Pancreas (tissue), 10 donors: ENCODE measurements around the gene AUTS2. TPM values are rescaled to one million over a fixed set of nuclear protein-coding genes. Genes with fewer than 3 reads are reported as not detected.

Experiments used
- ATAC-seq, 4 donors: fragments of 200-7000 bp; cut with Tn5 transposase; one replicate each; pipeline versions ENCODE4 v1.8.0 to v1.9.1; 2020; ENCODE audit warnings: mild to moderate bottlenecking in 4 of 4, moderate library complexity in 4 of 4
- DNase-seq, 6 donors: peaks; one replicate each; pipeline ENCODE4 v3.0.0-alpha.2; 2020
- FAIRE-seq: peaks from 2 replicates; lab custom pipeline; 2012; peaks lifted over from hg19 to GRCh38; lab: Jason Lieb, UNC
- H3K27ac ChIP-seq, 4 donors: fragments of 200-600 bp; sonication (generic); 1 replicate in 3 of 4; 2 replicates in 1 of 4; pipeline versions ENCODE4 v1.5.0 to v1.8.0; 2020
- H3K27me3 ChIP-seq, 4 donors: fragments of 200-600 bp; one replicate each; pipeline ENCODE4 v1.8.0; 2021
- H3K36me3 ChIP-seq, 3 donors: fragments of 200-600 bp; sonication (generic) in 1 of 3; one replicate each; pipeline versions ENCODE4 v1.5.0 to v1.8.0; 2020 to 2021
- H3K4me1 ChIP-seq, 3 donors: fragments of 200-600 bp; one replicate each; pipeline ENCODE4 v1.8.0; 2021
- H3K4me3 ChIP-seq, 4 donors: fragments of 200-600 bp; sonication (generic) in 2 of 4; one replicate each; pipeline versions ENCODE4 v1.5.0 to v1.8.0; 2020 to 2021
- H3K9me3 ChIP-seq, 4 donors: fragments of 200-600 bp; one replicate each; pipeline ENCODE4 v1.8.0; 2021
- WGBS, 2 donors: extraction: QIAGEN DNeasy Blood & Tissue Kit; methylation state at CpG; one replicate each; pipeline ENCODE4 v1.1.7; 2013; 5-methylcytosine and 5-hydroxymethylcytosine counted together
- intact Hi-C, 3 donors: fragments of 100-400 bp; cut with DNase I; formaldehyde crosslinking; loops; one replicate each; pipeline versions ENCODE4 v1.11.1 to v1.14.2; 2022
- polyA plus RNA-seq, 2 donors: library from polyadenylated mRNA; stranded (reverse); fragments of 200-250 nt; gene quantifications; one replicate each; pipeline ENCODE4 v1.2.3, GENCODE V29; 2013
- total RNA-seq, 6 donors: library from RNA; stranded (reverse); fragmentation: NEBNext Ultra II Directional in 4 of 6; extraction: Animal tissue kit (Norgen Biotek cat#: 25700) in 4 of 6; gene quantifications; one replicate each; pipeline versions ENCODE4 v1.2.1 to v1.2.4, GENCODE V29; 2021 to 2023
- TF ChIP-seq, protein P1 (sequence below), 4 donors: fragments of 200-600 bp; sonication (generic) in 3 of 4; IDR thresholded peaks; one replicate each; pipeline versions ENCODE4 v1.5.0 to v1.8.0; 2021; ENCODE audit warnings: antibody characterized with exemption in 4 of 4
- donor health status: healthy with polysubstance abuse.
- donor health status: DM: no; HTN: no; CAD: no; lungs with moderate emphysema.
- donor health status: DM: no; HTN: no; CAD: no.
- donor health status: control.
- donor health status: control.
- donor health status: Bipolar disorder and iron deficiency.
- donor health status: DM: yes; HTN: yes; CAD: no.
- donor health status: DM: no; HTN: no; CAD: no.
- donor health status: DM: no; HTN: no; CAD: no.
- donor health status: DM: yes; HTN: yes; CAD: no.

The AUTS2 gene
- total and polyA plus RNA-seq, 8 donors = 5.8 to 16.8 (median 9.9) TPM

DNA sequence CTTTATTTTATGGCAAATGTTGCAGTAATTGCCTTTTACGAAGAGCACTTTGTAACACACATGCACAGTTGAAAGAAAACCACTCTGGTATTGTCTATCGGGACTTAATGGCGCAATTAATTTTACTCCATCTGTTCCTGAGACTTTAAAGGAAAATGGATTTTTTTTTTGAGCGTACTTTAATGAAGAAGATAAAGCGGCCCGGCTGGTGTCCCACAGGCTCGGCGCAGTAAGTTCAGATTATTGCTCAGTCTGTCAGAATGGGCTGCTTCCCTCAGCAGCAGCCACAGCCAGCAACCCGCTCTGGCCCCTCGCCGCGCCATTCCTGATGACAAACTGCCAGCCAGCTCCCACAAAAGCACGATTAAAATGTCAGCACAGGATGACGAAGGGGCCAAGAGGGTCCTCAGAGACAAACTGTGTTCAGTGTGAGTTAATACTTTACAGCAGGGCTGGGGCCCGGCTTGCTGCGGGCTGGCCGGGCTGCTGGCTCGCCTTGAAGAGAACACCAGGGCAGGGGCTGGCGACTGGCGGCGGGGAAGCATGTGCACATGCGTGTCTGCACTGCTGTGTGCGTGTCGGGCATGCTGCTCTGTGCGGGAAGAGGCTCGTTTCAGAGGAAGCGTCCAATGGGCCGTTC lies 1032.7 kb downstream of the AUTS2 start:
- H3K9me3 ChIP-seq = no peaks in the 10 kb centered on the region
- H3K27ac ChIP-seq = no peak overlapping the region
- intact Hi-C loops = no loop called here
- DNase-seq (no peak), FAIRE-seq (no peak), ATAC-seq (peak in 2 of 4 donors; percentile 11 to 30)
- H3K27me3 ChIP-seq = no peaks in the 10 kb centered on the region
- TF ChIP-seq, protein P1, sequence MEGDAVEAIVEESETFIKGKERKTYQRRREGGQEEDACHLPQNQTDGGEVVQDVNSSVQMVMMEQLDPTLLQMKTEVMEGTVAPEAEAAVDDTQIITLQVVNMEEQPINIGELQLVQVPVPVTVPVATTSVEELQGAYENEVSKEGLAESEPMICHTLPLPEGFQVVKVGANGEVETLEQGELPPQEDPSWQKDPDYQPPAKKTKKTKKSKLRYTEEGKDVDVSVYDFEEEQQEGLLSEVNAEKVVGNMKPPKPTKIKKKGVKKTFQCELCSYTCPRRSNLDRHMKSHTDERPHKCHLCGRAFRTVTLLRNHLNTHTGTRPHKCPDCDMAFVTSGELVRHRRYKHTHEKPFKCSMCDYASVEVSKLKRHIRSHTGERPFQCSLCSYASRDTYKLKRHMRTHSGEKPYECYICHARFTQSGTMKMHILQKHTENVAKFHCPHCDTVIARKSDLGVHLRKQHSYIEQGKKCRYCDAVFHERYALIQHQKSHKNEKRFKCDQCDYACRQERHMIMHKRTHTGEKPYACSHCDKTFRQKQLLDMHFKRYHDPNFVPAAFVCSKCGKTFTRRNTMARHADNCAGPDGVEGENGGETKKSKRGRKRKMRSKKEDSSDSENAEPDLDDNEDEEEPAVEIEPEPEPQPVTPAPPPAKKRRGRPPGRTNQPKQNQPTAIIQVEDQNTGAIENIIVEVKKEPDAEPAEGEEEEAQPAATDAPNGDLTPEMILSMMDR (IDR thresholded peaks at IDR 0.05) = no peak
- WGBS, 2 donors = 52 to 53% methylated on average over 28 of the region's 28 CpGs
- no peaks in the 10 kb centered on the region for H3K4me1 ChIP-seq
- H3K36me3 ChIP-seq = no peaks in the 10 kb centered on the region
- no peak overlapping the region for H3K4me3 ChIP-seq

DNA sequence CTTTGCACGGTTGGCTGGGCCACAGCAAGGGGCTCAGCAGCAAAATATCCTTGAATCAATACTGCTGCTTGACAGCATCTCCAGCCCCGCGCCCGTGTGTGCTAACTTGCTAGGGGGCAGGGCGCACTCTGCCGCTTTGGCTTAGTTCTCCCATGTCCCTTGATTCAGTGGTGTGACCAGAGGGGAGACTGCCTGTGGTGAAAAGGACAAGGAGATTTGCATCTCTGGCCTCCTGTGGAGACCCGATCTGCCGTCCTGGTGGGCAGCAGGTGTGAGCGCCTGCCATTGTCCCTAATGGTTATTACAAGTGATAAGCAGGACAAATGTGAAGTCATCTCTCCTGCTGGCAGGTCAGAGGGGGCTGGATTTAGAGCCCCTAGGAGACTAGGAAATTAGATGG lies 1033.4 kb downstream of the AUTS2 start:
- TF ChIP-seq, protein P1 (IDR thresholded peaks at IDR 0.05) = no peak
- Histone ChIP-seq H3K4me3 (no peak overlapping the region), H3K9me3 (no peaks in the 10 kb centered on the region), H3K4me1 (no peaks in the 10 kb centered on the region), H3K36me3 (no peaks in the 10 kb centered on the region), H3K27ac (no peak overlapping the region), H3K27me3 (no peaks in the 10 kb centered on the region)
- WGBS, 2 donors = 53 to 63% methylated on average over 9 of the region's 9 CpGs
- ATAC-seq (no peak), DNase-seq (no peak), FAIRE-seq (no peak)
- intact Hi-C loops = no loop called here

DNA sequence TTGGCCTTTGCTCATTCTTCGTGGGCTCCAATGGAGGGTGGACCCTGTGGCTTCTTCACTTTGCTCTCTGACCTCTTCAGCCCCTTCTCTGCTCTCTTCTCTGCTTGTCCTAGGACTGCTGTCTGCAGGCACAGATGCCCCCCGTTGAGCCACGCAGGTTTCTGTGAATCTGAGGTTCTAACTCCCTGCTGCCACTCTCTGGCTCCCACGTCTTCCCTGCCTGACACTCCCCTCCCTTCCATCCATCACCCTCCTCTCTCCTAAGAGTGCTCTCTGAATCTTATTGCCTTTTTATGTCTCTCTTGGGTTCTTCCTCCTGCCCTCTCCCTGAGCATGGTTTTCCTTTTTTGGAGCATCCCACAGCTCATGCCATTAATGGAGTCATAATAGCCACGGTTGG lies 1034.1 kb downstream of the AUTS2 start:
- intact Hi-C loops = no loop called here
- DNase-seq = no peak
- WGBS, 2 donors = 56 to 70% methylated on average over 5 of the region's 5 CpGs

DNA sequence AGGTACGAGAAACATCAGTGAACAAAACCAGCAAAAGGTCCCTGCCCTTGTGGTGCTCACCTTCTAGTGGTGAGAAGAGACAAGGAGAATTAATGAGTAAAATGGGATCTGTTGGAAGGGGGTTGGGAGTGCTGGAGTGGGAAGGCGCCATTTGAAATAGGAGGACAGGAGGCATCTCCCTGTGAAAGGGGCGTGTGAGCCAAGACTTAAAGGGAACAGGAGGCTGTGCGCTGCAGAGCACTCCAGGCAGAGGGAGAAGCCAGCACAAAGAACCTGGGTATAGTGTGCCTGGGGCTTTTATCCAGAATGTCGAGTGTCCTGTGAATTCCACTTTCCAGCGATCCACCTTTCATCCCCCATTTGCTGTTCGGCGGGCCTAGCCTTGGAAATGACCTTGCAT lies 1035.8 kb downstream of the AUTS2 start:
- ATAC-seq (no peak), DNase-seq (no peak), FAIRE-seq (no peak)
- intact Hi-C loops = no loop called here
- TF ChIP-seq, protein P1 (IDR thresholded peaks at IDR 0.05) = no peak
- Histone ChIP-seq H3K9me3 (no peaks in the 10 kb centered on the region), H3K27me3 (no peaks in the 10 kb centered on the region), H3K4me3 (no peak overlapping the region), H3K36me3 (no peaks in the 10 kb centered on the region), H3K4me1 (no peaks in the 10 kb centered on the region), H3K27ac (no peak overlapping the region)
- 80 to 89% methylated on average over 8 of the region's 8 CpGs for WGBS, 2 donors

More for the DNA sequence above, 1034.1 kb downstream of the AUTS2 start:
- no peaks in the 10 kb centered on the region for H3K36me3 ChIP-seq
- no peak overlapping the region for H3K27ac ChIP-seq
- TF ChIP-seq, protein P1 (IDR thresholded peaks at IDR 0.05) = no peak
- no peak for FAIRE-seq
- H3K9me3 ChIP-seq = no peaks in the 10 kb centered on the region
- no peaks in the 10 kb centered on the region for H3K27me3 ChIP-seq
- no peak for ATAC-seq
- no peaks in the 10 kb centered on the region for H3K4me1 ChIP-seq
- no peak overlapping the region for H3K4me3 ChIP-seq

DNA sequence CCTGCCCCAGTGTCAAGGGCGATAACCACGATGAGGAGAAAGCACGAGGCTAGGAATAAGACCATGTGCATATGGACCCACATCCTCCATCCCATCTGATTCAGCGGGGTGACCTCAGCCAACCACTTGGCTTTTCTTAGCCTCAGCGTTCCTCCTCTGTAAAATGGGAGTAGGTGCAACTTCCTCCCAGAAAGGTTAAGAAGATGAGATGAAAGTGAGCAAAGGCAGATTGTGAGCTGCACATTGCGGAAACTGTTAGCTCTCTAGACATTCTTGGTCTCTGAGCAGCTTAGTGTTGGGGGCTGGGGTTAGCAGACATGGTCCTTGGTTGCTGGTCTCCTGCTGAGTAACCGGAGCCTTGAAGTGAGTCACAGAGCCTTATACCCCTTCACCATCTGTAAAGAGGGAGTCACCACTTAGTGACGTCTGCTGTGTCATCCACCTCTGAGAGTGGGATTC lies 1036.4 kb downstream of the AUTS2 start:
- Histone ChIP-seq H3K9me3 (no peaks in the 10 kb centered on the region), H3K4me1 (no peaks in the 10 kb centered on the region), H3K27me3 (no peaks in the 10 kb centered on the region), H3K36me3 (no peaks in the 10 kb centered on the region), H3K27ac (no peak overlapping the region), H3K4me3 (no peak overlapping the region)
- ATAC-seq (no peak), FAIRE-seq (no peak), DNase-seq (no peak)
- TF ChIP-seq, protein P1 (IDR thresholded peaks at IDR 0.05) = no peak
- intact Hi-C loops = no loop called here
- 86 to 97% methylated on average over 8 of the region's 8 CpGs for WGBS, 2 donors
